Measurements from ENCODE around the gene ROR1.

The ROR1 gene

GRCh38 chr1:63983391-63984256 is 209.8 kb downstream of the ROR1 start:
- DNase-seq (ENCODE audit: low read depth, low spot score), result no peak
- H3K27ac ChIP-seq, result peak overlapping the region; percentile 56

DNA sequence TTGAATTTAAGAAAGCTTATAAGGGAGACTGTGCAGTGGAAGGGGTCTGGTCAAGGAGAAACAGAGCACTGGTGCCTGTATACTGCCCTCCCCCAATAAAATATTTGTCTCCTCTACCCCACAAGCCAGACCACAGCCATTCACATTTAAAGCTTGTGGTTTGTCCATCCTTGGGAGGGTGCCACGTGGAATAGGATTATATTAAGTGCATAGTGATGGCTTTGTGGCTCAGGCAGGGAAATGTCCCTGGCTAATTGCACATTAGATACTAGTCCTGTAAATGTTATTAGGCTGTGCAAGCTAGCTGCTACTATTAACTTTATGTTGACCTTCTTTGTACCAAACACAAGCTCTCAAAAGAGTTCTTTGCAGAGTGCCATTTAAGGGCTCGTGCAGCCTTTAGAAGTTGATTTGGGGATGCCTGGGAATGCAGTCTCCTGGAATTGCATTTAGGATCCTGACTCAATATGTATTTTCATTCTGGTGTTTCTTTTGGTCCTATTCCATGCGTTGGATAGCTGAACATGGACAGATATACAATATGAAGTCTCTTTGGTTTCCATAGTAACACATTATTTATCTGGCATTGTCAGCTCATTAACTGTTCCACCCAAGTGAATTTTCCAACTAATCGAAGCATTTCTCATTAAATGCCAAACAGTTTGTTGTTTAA is 210.6 kb downstream of the ROR1 start:
- DNase-seq (ENCODE audit: low read depth, low spot score), result no peak
- peak overlapping the region; percentile 56 for H3K27ac ChIP-seq

DNA sequence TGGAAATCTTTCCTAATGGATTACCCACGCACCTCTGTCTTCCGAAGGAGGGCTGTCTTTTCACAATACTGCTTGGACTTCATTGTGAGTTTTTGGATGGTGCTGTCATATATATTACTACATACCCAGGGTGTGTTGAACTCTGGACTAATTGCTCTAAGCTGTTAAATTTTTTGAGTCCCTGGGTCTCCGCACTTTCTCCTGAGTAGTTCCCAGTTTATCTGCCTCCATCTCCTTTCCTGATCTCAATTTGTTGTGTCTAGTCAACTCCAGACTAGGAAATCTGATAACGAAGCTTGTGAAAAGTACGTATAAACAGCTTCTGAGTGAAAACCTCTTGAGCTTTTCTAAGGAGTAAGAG is 211.1 kb downstream of the ROR1 start:
- no peak overlapping the region for H3K27ac ChIP-seq

DNA sequence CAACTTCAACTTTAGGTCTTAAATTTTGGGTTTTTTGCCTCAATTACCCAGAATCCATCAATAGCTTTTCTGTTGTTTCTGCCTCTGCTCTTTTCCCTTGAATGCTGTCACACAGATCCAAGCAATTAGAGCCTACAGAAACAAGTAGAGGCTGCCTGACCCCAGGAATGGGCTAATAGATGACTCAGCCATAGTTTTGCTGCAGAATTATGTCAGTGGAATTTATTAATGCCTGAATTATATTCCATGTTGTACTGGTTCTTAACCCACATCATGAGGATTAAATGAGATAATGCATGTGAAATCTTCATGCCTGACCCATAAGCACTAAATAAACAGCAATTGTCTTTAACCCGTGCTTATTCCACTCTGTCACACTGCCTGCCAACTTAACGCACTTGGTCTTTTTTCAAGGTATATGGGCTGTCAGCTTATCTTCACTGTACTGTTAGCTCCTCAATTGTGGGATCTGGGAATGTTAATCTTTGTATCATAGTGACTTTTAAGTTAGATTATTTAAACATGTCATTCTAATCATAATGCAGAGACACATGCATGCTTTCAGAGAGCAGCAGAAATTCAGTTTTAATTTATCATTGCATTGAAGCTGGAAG is 213.3 kb downstream of the ROR1 start:
- DNase-seq (ENCODE audit: low read depth, low spot score), result no peak
- H3K27ac ChIP-seq, result no peak overlapping the region

More for the DNA sequence above, 211.1 kb downstream of the ROR1 start:
- DNase-seq (ENCODE audit: low read depth, low spot score), result no peak

DNA sequence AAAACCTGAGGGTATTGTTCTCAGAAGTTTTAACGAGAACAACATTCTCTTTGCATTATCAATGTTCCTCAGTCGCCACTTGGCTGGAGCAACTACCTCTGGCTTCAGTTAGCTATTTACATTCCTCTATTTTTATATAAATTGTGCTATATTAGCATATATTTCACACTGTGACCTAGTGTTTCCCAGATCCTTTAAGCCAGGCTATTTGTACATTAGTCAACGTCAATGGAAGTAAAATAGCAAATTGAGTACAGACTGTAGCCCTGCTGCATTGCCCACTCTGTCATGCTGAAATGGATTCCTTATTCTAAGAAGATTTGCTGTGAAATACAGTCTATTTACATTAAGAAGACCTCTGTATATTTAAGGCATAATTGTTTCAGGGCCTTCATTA is 213.8 kb downstream of the ROR1 start:
- no peak for DNase-seq (ENCODE audit: low read depth, low spot score)
- H3K27ac ChIP-seq, result no peak overlapping the region

DNA sequence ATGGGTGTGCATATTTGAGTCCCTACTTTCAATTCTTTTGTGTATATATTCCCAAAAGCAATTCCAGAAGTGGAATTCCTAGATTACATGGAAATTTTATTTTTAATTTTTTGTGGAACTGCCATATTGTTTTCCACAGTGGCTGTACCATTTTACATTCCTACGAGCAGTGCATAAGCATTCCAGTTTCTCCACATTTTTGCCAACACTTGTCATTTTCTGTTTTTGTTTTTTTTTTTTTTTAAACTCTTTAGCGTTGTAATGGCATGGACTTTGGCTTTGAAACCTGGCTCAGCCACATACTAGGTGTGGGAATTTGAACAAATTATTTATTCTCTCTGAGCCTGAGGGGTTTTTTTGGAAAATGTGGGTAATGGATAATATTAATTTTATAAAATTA is 215.1 kb downstream of the ROR1 start:
- no peak for DNase-seq (ENCODE audit: low read depth, low spot score)
- no peak overlapping the region for H3K27ac ChIP-seq

DNA sequence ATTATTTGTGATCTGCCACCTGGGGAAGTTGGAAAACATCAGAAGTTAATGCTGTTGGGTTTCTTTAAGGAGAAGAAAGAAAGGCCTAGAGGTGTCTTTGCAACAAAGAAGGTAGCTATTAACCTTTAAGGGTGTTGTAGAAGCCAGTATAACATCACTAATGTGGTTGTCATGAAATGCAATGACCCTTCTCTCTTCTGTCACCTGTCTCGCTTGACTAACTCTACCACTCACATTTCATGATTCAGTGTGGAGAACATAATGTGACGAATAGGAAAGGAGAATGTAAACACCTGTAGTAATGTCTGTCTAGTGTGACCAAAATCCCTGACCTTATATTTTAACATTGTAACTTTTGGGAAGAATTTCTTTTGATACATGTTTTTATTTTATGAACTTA is 217.9 kb downstream of the ROR1 start:
- no peak overlapping the region for H3K27ac ChIP-seq
- no peak for DNase-seq (ENCODE audit: low read depth, low spot score)

GRCh38 chr1:64000021-64000420 is 226.2 kb downstream of the ROR1 start:
- H3K27ac ChIP-seq, result no peak overlapping the region
- DNase-seq (ENCODE audit: low read depth, low spot score), result no peak

DNA sequence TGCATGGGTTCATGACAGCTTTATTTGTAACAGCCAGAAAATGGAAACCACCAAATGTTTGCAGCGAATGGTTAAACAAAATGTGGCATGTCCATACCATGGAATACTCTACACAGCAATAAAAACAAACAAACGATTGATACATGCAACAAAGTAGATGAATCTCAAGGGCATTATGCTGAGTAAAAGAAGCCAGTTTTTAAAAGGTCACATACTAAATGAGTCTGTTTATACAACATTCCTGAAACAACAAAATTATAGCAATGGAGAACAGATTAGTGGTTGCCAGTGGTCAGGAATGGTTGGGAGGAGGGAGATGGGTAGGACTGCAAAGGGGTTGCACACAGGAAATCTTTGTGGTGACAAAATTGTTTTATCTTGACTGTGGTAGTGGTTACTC is 227.2 kb downstream of the ROR1 start:
- no peak for DNase-seq (ENCODE audit: low read depth, low spot score)
- H3K27ac ChIP-seq, result no peak overlapping the region

DNA sequence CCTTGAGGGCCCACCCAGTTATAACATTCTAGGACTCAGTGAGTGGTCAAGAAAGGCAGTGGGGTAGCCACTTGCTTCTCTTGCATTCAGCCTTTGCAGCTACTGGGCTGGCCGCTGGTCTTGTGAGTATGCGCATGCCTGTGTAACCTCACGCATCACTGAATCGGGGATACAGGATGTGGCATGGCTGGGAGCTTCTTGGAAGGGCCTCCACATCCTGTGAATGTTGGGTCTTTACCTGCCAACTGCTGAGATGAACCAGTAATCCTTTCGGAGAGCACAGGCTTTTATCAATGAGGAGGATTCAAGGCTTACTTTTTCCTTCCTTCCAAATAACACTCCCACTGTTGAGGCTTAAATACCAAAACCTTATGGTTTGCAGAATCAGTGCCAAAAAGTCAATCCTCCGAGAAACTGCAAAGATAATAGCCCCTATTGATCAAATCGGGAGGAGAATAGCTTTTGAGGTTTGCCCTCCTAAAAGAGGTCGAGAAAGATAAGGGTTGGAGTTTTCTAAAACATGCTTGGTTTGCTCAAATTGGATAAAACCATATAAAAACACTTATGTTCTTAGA is 230.7 kb downstream of the ROR1 start:
- H3K27ac ChIP-seq, result no peak overlapping the region
- DNase-seq (ENCODE audit: low read depth, low spot score), result no peak

GRCh38 chr1:64005801-64006200 is 232.0 kb downstream of the ROR1 start:
- DNase-seq (ENCODE audit: low read depth, low spot score), result no peak

GRCh38 chr1:64006276-64007051 is 232.6 kb downstream of the ROR1 start:
- peak; percentile 52 for DNase-seq (ENCODE audit: low read depth, low spot score)
- peak overlapping the region; percentile 28 for H3K27ac ChIP-seq

More at GRCh38 chr1:64005801-64006200, 232.0 kb downstream of the ROR1 start:
- no peak overlapping the region for H3K27ac ChIP-seq

DNA sequence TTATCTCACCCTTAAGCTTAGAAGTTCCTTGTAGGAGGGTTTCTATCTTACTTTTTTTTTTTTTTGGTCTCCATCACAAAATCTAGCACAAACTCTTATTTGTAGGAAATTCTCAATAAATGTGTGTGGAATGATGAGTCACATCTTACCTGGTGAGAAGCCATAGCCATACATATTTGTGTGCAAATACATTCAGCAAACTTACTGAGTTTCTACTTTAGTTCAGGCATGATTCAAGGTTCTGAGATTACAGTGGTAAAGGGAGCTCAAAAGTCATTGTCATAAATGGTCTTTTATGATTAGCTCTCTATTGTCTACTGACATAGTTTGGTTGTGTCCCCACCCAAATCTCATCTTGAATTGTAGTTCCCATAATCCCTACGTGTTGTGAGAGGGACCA is 236.5 kb downstream of the ROR1 start:
- no peak overlapping the region for H3K27ac ChIP-seq
- DNase-seq (ENCODE audit: low read depth, low spot score), result no peak

GRCh38 chr1:64013395-64013794 is 239.6 kb downstream of the ROR1 start:
- H3K27ac ChIP-seq, result no peak overlapping the region
- DNase-seq (ENCODE audit: low read depth, low spot score), result no peak

GRCh38 chr1:64019818-64020217 is 246.0 kb downstream of the ROR1 start:
- H3K27ac ChIP-seq, result no peak overlapping the region
- no peak for DNase-seq (ENCODE audit: low read depth, low spot score)

DNA sequence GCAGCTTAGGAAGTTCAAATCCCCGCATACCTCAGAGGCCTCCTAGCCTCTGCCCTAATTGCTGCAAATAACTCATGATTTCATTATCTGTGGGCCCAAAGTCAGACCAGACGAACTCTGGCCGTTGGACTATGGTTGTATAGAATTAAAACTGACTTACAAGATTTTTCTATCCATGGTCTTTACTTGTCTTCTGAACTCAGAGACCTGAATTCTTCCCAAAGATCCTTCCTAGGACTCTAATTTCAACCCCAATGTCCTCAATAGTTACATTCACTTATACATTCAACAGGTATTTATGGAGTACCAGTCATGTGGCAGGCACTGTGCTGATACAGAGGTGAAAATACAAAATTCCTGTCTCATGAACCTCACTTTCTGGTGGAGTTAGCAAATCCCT is 247.2 kb downstream of the ROR1 start:
- DNase-seq (ENCODE audit: low read depth, low spot score), result no peak
- H3K27ac ChIP-seq, result no peak overlapping the region

- no peak overlapping the region for H3K27ac ChIP-seq
- DNase-seq (ENCODE audit: low read depth, low spot score), result no peak
Observed at GRCh38 chr1:64025051-64025450, 251.2 kb downstream of the ROR1 start.

- H3K27ac ChIP-seq, result no peak overlapping the region
- DNase-seq (ENCODE audit: low read depth, low spot score), result no peak
Observed at GRCh38 chr1:64029037-64029436, 255.2 kb downstream of the ROR1 start.

GRCh38 chr1:64030411-64030810 is 256.6 kb downstream of the ROR1 start:
- no peak overlapping the region for H3K27ac ChIP-seq
- no peak for DNase-seq (ENCODE audit: low read depth, low spot score)

DNA sequence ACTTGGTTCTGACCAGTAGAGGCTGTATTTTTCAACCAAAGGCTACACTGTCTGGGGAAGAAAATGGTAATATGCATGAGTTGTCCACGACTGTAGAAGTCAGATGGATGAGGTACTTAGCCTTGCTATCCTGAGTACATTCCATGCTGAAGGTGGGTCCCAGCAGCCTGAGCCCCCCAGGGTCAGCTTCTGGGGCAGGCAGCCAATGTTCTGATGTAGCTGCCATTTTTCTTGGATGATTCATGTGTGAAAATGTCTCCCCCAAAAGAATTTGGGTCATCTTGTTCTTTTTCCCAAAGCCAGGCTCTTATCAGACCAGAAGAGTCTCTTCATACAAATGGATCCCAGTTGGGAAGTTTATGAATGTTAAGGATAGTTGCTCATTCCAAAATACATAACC is 257.4 kb downstream of the ROR1 start:
- H3K27ac ChIP-seq, result no peak overlapping the region
- no peak for DNase-seq (ENCODE audit: low read depth, low spot score)

All from epithelial cell of prostate (primary cell).